Adrenal gland (tissue), 5 donors: Measurements from ENCODE around the gene AOPEP.

Experiments used
- POLR2A ChIP-seq, 2 donors: fragments of 450-650 bp; IDR thresholded peaks; one replicate each; pipeline ENCODE4 v1.6.1; 2017; ENCODE audit warnings: antibody characterized with exemption in 2 of 2, mild to moderate bottlenecking in 2 of 2, moderate library complexity in 1 of 2
- TF ChIP-seq, protein P1 (sequence below), 6 experiments: fragments of 450-650 bp in 4 of 6; fragments of 200-600 bp in 2 of 6; sonication (generic) in 1 of 6; IDR thresholded peaks; 1 replicate in 5 of 6; 2 replicates in 1 of 6; pipeline versions ENCODE4 v1.5.1 to v1.8.0; 2016 to 2021; ENCODE audit warnings: antibody characterized with exemption in 6 of 6, mild to moderate bottlenecking in 2 of 6, moderate library complexity in 1 of 6
- donor health status: DM: no; HTN: no; CAD: no.

DNA sequence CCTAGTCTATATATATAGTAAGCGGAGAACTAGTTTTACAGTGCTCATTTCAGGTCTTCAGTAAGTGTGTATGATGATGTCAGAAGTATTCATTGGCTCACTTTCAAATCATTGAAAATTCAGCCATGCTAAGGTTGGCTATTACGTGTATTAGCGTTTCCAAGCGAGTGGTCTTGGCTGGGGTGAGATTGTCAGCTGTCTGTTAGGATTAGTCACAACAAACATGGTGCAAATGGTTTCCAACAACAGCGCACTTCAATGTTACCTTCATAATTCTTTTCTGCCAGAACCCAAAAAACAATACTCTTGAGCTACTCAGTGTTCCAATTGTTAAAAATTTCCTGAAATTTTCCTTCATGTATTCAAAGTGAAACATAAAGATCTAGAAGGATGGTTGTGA is 283.0 kb downstream of the AOPEP start:
- TF ChIP-seq, protein P1, sequence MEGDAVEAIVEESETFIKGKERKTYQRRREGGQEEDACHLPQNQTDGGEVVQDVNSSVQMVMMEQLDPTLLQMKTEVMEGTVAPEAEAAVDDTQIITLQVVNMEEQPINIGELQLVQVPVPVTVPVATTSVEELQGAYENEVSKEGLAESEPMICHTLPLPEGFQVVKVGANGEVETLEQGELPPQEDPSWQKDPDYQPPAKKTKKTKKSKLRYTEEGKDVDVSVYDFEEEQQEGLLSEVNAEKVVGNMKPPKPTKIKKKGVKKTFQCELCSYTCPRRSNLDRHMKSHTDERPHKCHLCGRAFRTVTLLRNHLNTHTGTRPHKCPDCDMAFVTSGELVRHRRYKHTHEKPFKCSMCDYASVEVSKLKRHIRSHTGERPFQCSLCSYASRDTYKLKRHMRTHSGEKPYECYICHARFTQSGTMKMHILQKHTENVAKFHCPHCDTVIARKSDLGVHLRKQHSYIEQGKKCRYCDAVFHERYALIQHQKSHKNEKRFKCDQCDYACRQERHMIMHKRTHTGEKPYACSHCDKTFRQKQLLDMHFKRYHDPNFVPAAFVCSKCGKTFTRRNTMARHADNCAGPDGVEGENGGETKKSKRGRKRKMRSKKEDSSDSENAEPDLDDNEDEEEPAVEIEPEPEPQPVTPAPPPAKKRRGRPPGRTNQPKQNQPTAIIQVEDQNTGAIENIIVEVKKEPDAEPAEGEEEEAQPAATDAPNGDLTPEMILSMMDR (IDR thresholded peaks at IDR 0.05), result no peak
- TF ChIP-seq POLR2A (IDR thresholded peaks at IDR 0.05), result no peak
